Rectal smooth muscle tissue (tissue), 1 donor: Measurements from ENCODE around the gene PLSCR5.

Source experiments
- H3K27ac ChIP-seq: one replicate; pipeline ENCODE4 v1.7.0; 2013; ENCODE audit warnings: low read depth, low read length, inconsistent platforms
- H3K27me3 ChIP-seq: one replicate; pipeline ENCODE4 v1.7.0; 2013; ENCODE audit warnings: low read length; ENCODE audit not compliant: control insufficient read depth, insufficient read depth
- H3K36me3 ChIP-seq: one replicate; pipeline ENCODE4 v1.7.0; 2013; ENCODE audit warnings: low read length; ENCODE audit not compliant: control insufficient read depth, insufficient read depth
- H3K4me1 ChIP-seq: one replicate; pipeline ENCODE4 v1.7.0; 2013; ENCODE audit warnings: low read length; ENCODE audit not compliant: control insufficient read depth, insufficient read depth
- H3K4me3 ChIP-seq: one replicate; pipeline ENCODE4 v1.7.0; 2013; ENCODE audit warnings: low read length
- H3K9ac ChIP-seq: one replicate; pipeline ENCODE4 v1.7.0; 2013; ENCODE audit warnings: low read length

PLSCR5 gene

GRCh38 chr3:146625186-146625775, 20.1 kb upstream of the PLSCR5 start:
- Histone ChIP-seq H3K4me3 (peak overlapping the region; percentile 17), H3K36me3 (no peaks in the 10 kb centered on the region), H3K27ac (no peak overlapping the region), H3K4me1 (peaks cover 6% of the 10 kb centered on the region), H3K27me3 (no peaks in the 10 kb centered on the region), H3K9ac (no peak overlapping the region)

DNA sequence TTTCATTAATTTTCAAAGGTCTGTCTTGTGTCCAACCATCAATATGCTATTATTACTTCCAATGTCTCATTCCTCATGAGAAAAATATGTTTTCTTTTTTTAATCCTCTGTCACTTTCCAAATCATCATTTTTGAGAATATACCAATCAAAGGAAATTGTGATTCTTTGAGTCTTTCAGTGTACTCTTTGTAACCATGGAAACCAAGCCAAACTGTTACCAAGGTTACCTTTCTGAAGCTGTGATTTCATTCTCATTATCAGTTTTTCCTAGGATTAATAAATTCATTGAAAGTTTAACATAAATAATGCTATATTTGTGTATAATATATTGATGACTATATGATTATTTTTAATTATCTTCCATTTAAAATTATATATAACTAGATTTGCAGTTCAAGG, 16.6 kb upstream of the PLSCR5 start:
- Histone ChIP-seq H3K4me3 (no peak overlapping the region), H3K9ac (no peak overlapping the region), H3K4me1 (peaks cover 5% of the 10 kb centered on the region), H3K27me3 (no peaks in the 10 kb centered on the region), H3K27ac (no peak overlapping the region), H3K36me3 (no peaks in the 10 kb centered on the region)

DNA sequence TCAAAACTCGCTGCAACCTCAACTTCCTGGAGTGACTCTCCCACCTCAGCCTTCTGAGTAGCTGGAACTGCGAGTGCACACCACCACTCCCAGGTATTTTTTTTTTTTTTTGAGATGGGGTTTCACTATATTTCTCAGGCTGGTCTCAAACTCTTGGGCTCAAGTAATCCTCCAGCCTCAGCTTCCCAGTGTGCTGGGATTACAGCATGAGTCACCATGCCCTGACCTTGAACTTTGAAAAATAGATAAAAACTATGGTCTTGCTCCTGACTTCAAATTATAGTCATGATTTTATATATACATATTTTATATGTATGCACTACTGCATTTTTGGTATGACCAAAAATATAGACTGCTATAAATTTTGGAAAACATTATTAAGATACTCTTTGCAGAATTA, 6.9 kb upstream of the PLSCR5 start:
- Histone ChIP-seq H3K27me3 (no peaks in the 10 kb centered on the region), H3K36me3 (no peaks in the 10 kb centered on the region), H3K27ac (no peak overlapping the region), H3K9ac (no peak overlapping the region), H3K4me3 (no peak overlapping the region), H3K4me1 (no peaks in the 10 kb centered on the region)

DNA sequence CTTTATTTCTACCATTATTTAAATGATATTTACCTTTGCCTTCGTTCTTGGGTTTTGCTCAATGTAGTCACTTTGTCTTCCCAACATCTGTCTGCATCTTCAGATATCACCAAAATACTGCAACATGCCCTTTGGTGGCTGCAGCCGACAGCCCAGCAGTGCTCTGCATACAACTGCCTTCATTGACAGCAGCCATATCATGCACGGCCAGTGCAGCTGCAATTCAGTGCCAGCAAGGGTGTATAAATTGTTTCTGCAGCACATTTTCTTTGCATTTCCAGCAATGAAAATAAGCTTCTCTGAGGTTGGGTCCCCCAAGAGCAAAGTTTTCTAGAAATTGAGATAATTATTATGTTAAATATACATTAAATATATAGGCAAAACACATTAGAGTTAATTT, 6.0 kb upstream of the PLSCR5 start:
- H3K9ac ChIP-seq, result no peak overlapping the region
- H3K27me3 ChIP-seq, result no peaks in the 10 kb centered on the region
- H3K27ac ChIP-seq, result no peak overlapping the region
- H3K4me1 ChIP-seq, result no peaks in the 10 kb centered on the region
- H3K36me3 ChIP-seq, result no peaks in the 10 kb centered on the region
- H3K4me3 ChIP-seq, result no peak overlapping the region

GRCh38 chr3:146598535-146598934, 6.6 kb downstream of the PLSCR5 start:
- no peak overlapping the region for H3K4me3 ChIP-seq
- no peaks in the 10 kb centered on the region for H3K36me3 ChIP-seq
- no peaks in the 10 kb centered on the region for H3K4me1 ChIP-seq
- H3K27ac ChIP-seq, result no peak overlapping the region
- H3K9ac ChIP-seq, result no peak overlapping the region
- no peaks in the 10 kb centered on the region for H3K27me3 ChIP-seq

- Histone ChIP-seq H3K27ac (no peak overlapping the region), H3K4me3 (no peak overlapping the region), H3K27me3 (no peaks in the 10 kb centered on the region), H3K36me3 (no peaks in the 10 kb centered on the region), H3K9ac (no peak overlapping the region), H3K4me1 (no peaks in the 10 kb centered on the region)
These were observed 10.2 kb downstream of the PLSCR5 start for GRCh38 chr3:146594843-146595482.

DNA sequence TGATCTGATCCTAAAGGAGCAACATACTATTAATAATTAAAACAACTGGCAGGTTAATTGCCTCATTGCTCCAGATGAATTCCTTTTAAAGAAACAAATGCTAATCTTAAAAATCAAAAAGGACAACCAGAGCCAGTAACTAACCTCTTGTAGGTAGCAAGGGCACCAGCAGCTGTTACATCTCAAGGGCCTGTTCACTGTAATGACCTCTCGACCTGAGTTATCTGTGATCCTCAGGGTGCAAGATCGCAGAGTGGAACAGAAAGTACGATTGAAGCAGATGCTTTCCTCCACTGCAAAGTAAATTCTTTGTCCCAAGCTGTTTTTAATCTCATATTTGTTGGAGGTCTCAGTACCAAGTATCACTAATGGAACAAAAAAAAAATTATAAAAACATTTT, 11.4 kb downstream of the PLSCR5 start:
- Histone ChIP-seq H3K4me3 (no peak overlapping the region), H3K36me3 (no peaks in the 10 kb centered on the region), H3K4me1 (no peaks in the 10 kb centered on the region), H3K27ac (no peak overlapping the region), H3K9ac (no peak overlapping the region), H3K27me3 (no peaks in the 10 kb centered on the region)

GRCh38 chr3:146590521-146590920, 14.6 kb downstream of the PLSCR5 start:
- Histone ChIP-seq H3K27ac (no peak overlapping the region), H3K9ac (no peak overlapping the region), H3K27me3 (no peaks in the 10 kb centered on the region), H3K4me3 (no peak overlapping the region), H3K4me1 (no peaks in the 10 kb centered on the region), H3K36me3 (no peaks in the 10 kb centered on the region)

- Histone ChIP-seq H3K9ac (no peak overlapping the region), H3K36me3 (no peaks in the 10 kb centered on the region), H3K4me3 (no peak overlapping the region), H3K27ac (no peak overlapping the region), H3K4me1 (no peaks in the 10 kb centered on the region), H3K27me3 (no peaks in the 10 kb centered on the region)
These were observed 15.1 kb downstream of the PLSCR5 start for GRCh38 chr3:146589899-146590508.

DNA sequence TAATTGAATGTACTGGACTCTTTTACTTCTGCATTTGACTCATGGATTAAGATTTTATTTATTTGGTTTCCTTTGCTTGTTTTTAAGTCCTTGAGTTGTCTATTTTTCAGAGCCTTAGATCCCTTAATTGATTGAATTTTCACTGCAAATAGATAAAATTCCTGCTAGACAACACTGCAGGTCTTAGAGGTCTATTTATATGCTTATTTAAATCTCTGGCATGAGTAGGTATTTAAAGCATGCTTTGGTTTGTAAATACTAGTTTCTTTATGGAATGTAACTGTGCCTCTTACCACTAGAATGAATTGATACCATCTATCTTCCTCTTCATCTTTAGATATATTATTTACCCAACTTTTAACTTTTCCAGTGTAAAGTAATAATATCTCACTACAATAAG, 20.0 kb downstream of the PLSCR5 start:
- Histone ChIP-seq H3K36me3 (no peaks in the 10 kb centered on the region), H3K9ac (no peak overlapping the region), H3K4me3 (no peak overlapping the region), H3K4me1 (no peaks in the 10 kb centered on the region), H3K27ac (no peak overlapping the region), H3K27me3 (no peaks in the 10 kb centered on the region)

DNA sequence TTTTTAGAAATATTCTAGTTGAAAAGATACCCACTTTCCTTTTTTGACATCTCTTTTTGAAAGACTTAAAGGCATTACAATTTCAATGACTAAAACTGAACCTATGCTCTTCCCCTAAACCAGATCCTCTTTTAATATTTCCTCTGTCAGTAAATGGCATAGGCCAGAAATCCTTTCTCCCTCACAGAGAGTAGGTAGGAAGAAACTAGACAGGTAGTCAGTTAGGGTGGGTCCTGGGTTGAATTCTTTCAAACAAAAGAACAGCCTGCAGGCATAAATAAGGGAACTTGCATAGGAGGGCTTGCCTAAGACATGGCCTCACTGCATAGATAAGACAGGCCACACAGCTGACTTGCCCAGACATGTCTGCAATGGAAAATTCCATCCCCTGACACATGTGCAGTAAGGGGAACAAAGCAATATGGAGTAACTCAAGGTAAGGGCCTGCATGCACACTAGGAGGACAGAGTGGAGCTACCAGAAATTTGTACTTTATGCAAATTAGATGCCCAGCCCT, 23.1 kb downstream of the PLSCR5 start:
- Histone ChIP-seq H3K36me3 (no peaks in the 10 kb centered on the region), H3K4me1 (no peaks in the 10 kb centered on the region), H3K9ac (no peak overlapping the region), H3K4me3 (no peak overlapping the region), H3K27ac (no peak overlapping the region), H3K27me3 (no peaks in the 10 kb centered on the region)

GRCh38 chr3:146581080-146581601, 24.0 kb downstream of the PLSCR5 start:
- Histone ChIP-seq H3K4me1 (no peaks in the 10 kb centered on the region), H3K9ac (no peak overlapping the region), H3K4me3 (no peak overlapping the region), H3K36me3 (no peaks in the 10 kb centered on the region), H3K27me3 (no peaks in the 10 kb centered on the region), H3K27ac (no peak overlapping the region)
